ENCODE results near the gene TAX1BP1.

- TF ChIP-seq, protein P1, sequence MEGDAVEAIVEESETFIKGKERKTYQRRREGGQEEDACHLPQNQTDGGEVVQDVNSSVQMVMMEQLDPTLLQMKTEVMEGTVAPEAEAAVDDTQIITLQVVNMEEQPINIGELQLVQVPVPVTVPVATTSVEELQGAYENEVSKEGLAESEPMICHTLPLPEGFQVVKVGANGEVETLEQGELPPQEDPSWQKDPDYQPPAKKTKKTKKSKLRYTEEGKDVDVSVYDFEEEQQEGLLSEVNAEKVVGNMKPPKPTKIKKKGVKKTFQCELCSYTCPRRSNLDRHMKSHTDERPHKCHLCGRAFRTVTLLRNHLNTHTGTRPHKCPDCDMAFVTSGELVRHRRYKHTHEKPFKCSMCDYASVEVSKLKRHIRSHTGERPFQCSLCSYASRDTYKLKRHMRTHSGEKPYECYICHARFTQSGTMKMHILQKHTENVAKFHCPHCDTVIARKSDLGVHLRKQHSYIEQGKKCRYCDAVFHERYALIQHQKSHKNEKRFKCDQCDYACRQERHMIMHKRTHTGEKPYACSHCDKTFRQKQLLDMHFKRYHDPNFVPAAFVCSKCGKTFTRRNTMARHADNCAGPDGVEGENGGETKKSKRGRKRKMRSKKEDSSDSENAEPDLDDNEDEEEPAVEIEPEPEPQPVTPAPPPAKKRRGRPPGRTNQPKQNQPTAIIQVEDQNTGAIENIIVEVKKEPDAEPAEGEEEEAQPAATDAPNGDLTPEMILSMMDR (conservative IDR thresholded peaks at IDR 0.05; ENCODE audit: low read length): no peak
- no peak for TF ChIP-seq EZH2phosphoT487 (IDR thresholded peaks at IDR 0.05; ENCODE audit: borderline replicate concordance, low read depth, low read length)
Measured at GRCh38 chr7:27850531-27850930, 110.6 kb downstream of the TAX1BP1 start.

Measured in OCI-LY7 (cell line).